Glomerular endothelial cell (primary cell): ENCODE data around the gene PPFIA2. TPM values are rescaled to one million over a fixed set of nuclear protein-coding genes. Genes with fewer than 3 reads are reported as not detected.

Experiments used
- DNase-seq: peaks from one replicate; pipeline ENCODE4 v3.0.0-alpha.2; 2011; ENCODE audit warnings: low read depth, low spot score; ENCODE audit errors: extremely low read depth
- total RNA-seq: library from RNA; depleted of rRNA; stranded (reverse); fragments of >200 nt; gene quantifications from 2 replicates; pipeline ENCODE4 v1.2.3, GENCODE V29; 2015

The PPFIA2 gene
- total RNA-seq, 1 donor from 2014 or later: not detected

DNA sequence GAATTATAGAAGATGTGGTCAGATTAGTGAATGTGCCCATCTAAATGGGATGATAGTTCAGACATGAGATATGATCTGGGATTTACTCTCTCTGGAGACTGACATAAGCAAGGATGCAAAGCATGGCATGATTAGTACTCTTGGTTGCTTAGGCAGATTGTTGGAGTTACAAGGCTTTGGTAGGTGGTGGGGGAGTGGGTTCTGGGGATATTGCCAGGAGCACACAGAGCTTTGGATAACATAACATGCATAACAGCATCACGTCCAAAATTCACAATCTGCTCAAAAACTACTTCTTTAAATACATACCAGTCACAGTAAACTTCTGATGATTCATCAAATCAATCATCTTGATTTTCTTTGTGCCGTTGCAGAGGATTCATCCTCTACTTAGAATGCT lies 393.9 kb downstream of the PPFIA2 start:
- no peak for DNase-seq

DNA sequence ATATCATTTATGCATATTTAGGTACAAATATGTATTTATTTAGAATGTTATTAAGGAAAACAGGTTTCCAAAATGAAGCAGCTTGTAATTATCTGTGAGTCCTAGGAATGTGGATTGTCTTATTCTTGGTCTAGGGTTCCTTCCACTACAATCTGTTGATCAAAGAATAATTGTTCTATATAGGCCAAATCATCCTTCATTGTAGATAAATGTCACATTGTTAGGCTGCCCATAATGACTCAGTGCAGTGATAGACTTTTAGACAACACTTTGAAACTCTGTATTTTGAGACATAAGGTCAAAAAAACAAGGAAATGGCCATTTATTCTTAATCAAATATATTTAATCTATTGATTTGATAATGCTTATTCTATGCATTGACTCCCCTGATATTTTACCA lies 398.2 kb downstream of the PPFIA2 start:
- DNase-seq: no peak

DNA sequence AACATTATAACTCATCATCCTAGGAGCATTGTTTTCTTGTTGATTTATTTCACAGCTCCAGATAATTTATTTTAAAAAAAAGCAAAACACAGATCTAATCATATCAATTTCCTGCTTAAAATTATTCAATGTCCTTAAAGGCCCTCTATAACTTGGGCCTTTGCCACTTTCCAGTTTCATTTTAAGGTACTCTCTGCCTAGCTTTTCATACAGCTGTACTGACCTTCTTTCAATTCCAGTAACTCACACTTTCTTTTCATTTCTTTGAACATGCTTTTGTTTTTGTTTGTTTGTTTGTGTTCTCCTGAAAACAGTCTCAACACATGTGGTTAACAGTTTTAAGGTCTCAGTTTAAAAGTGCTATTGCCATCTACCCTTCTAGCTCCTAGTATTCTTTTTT lies 399.4 kb downstream of the PPFIA2 start:
- DNase-seq: no peak

DNA sequence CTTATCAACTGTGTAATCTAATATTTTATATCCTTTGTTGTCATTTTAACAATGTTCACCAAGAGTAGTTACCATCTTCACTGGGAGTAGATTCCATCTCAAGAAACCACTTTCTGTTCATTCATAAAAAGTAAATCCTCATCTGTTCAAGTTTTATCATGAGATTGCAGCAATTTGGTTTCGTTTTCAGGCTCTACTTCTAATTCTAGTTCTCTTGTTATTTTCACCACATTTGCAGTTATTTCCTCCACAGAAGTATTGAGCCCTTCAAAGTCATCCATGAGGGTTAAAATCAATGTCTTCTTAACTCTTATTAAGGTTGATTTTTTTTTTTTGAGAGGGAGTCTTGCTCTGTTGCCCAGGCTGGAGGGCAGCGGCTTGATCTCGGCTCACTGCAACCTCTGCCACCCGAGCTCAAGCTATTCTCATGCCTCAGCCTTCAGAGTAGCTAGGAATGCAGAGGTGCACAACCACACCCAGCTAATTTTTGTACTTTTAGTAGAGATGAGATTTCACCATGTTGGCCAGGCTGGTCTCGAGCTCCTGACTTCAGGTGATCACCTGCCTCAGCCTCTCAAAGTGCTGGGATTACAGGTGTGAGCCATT lies 404.7 kb downstream of the PPFIA2 start:
- DNase-seq: no peak

DNA sequence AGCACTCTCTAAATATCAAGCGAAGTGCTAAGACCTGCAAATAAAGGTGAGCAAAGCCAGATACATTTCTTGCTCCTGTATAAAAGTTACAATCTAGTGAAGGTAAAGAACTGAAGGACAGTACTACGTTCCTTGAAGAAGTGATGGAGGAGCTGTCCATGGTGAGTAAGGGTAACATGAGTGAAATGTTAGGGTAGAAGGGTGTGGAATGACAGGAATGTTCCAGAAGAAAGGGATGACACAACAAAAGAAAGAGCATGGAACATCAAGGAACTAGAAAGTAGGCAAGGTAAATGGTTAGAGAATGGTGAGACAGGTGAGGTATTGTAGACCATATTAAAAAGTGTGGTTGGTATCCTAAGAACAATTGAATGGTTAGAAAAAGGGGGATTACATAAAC lies 408.8 kb downstream of the PPFIA2 start:
- DNase-seq: no peak

DNA sequence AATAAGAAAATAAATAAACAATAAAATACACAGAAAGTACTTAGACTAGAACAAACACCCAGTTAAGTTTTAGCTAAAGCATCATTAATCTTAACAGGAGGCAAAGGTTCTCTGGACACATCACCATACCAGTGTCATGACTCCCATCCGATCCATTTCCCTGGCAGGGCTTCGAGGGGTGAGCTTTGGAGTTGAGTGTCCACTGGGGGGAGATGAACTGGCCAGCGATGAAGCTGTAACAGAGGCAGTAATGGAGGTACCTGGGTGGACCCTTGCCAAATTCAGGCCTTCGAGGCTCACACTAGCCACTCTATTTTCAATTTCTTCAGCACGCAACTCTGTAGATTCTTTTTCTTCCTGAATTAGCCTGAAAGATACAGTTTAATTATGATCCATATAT lies 411.7 kb downstream of the PPFIA2 start:
- DNase-seq: no peak

DNA sequence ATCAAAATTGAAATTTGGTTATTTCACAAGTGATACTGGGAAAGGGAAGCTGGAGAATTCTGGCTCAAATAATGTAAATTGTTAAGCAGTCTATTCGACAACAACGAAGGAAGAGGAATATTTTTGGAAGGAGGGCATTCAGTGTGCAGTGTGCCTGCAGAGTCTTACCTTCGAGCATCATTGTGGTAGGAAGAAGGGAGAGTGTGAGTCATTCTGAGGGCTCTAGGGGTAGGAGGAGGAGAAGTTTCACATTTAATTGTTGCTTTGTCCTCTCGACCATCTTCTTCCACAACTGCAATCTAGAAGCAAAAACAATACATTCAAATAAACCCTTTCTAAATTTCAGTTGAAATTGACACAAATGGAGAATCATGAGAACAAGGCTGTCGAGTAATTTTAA lies 418.2 kb downstream of the PPFIA2 start:
- DNase-seq: no peak

DNA sequence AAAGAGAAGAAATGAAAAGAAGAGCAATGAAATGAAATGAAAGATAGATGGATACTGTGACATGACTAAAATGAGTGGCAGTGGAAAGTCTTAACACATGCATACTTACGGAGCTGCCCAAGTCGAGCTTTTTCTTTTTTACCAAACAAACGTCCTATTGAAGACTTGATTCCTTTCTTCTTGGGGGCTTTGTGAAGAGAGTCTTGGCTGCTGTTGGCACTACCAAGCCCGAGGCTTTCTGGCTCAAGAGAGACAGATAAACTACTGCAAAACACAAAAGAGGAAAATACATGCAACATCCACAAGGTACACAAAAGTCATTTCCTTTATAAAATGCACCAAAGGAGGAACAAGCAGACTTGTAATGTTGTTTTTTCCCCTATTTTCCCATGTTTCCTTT lies 420.1 kb downstream of the PPFIA2 start:
- DNase-seq: no peak

DNA sequence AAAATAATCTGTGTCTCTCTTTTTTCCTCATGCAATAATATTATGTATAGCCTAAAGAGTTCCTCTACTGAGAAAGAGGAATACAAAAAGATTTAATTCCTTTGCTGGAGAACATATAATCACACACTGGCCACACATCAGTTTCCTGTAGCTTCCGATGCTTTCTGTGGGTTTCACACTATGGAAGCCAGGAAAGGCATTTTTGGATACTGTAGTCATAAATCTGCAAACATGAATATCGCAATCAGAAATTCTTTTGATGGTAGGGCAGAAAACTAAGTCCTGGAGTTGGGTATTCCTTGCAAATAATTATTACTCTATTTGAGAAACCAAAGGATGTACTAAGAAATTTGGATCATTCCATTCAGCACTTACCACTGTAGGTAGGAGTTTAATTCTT lies 421.3 kb downstream of the PPFIA2 start:
- DNase-seq: no peak

DNA sequence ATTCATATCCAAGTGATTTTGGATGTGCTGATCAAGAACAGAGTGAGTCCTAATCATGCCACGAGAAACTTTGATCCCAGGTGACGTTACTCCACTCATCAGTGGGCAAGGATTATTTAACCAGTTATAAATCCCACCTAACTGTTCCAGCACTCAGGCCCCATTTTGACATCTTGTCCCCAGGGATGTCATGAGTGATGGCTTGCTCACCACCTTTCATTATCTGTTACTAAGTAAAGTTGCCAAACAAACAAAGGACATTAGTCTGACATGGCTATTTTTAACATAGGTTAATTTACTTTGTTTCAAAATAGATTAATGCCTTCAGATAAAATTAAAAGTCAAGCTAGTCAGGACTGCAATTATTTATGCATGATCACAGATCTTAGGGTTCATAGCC lies 425.3 kb downstream of the PPFIA2 start:
- no peak for DNase-seq

DNA sequence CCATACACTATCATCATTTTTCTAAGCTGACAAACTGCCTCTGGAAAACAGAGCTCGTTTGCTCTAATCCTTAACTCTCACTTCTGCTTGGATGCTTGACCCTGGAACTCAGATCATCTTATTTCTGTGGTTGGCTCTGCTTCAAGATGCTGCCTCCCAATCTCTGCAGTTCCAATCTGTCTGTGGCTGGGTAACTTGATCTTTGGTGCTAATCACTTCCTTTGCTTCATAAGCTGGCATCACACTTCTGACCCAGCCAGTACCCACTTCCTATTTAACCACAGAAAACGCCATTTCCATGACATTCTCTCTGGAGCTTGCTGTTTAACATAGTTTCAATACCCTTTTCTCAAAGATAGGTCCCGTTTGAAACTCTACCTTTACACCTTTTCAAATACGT lies 427.1 kb downstream of the PPFIA2 start:
- no peak for DNase-seq

DNA sequence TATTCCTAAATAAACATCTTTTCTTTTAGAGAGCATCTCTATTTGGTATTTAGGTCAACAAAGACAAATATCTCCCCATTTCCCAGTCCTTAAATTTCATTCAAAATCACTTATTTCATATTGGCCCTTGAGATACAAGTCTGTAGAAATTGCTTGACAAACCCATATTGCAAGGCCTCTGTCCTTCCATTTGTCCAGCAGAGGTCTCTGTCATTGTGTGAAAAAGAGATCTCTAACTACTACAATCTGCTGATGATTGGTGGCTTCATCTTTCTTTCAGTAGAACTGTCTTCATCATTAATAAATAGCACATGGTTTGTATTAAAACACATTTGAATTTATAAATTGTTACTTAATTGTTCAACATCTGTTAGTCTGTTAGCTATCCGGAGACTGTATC lies 428.7 kb downstream of the PPFIA2 start:
- DNase-seq: no peak

DNA sequence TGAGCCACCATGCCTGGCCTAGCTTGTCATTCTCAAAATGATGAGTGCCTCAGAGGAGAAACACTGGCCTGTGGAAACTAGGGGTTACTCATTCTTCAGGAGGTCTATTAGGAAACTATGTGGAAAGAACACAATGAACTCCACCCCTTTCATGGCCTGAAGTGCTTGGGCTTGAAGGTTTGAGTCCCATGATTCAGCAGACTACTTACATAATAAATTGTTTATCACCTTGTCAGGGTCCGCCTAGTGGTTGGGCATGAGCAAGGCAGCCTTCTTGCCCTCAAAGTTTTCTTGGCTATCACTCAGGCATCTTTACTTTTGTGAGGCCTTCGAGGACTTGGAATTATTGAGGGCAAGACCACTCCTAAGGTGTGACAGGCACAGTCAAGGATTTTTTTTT lies 430.1 kb downstream of the PPFIA2 start:
- no peak for DNase-seq

DNA sequence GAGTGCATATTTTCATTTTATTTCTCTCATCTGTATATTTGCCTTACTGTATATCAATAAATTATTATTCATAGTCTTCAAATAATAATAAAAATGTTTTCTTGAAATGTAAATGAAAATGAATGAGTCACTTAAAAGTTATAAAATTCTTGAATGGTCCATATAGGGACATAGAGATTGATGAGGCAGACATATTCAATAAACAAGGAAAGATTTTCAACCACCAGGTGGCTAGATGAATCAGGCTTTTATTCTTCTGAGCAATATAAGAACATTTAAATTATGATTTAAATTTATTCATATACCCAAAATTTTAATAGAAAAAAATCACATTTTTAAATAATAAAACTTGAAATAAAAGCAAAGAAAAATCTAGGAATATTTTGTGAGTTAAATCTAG lies 431.7 kb downstream of the PPFIA2 start:
- no peak for DNase-seq

DNA sequence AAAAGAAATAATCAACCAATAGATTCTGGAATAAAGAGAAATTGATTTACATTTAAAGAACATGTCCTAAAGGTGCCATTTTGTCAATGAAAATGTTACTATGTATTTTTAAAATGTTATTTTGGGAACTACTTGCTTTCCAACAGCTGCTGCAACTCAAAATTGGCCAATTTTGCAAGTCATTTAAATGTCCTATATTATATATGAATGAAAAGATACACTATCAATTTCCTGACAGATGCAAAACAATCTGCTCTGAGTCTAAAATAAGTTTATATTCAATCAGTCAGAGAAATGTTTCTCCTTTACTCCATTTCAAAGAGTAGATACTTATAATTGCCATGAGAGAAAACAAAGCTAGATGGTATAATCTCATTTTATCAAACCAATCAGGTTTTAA lies 434.1 kb downstream of the PPFIA2 start:
- DNase-seq: no peak

DNA sequence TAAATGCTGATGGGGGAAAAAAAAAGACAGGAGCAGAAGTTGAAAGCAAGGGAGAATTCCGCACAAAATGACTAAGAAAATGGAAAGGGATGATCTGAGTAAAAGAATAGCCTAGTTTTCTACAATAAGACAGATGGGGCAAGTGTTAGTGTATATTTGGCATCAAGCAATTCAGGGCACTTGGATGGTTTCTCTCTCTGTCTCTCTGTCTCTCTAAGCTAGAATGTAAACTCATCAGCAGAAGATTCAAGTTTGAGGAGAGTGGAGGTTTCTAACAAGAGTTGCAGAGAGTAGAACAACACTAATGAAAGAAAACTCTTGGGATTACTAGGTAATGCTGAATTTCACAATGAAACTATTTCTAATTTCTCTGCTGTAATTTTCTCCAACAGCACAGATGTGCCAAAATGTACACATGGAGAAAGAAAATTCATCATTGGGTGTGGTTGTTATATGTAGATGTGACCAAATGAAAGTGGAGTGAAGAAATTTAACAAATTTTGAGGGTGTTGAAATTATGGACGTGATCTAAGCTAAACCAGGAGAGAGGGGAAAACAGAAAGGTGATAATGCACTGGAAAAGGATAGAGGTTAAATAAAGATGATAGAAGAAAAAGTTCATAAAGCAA lies 444.1 kb downstream of the PPFIA2 start:
- DNase-seq: no peak

DNA sequence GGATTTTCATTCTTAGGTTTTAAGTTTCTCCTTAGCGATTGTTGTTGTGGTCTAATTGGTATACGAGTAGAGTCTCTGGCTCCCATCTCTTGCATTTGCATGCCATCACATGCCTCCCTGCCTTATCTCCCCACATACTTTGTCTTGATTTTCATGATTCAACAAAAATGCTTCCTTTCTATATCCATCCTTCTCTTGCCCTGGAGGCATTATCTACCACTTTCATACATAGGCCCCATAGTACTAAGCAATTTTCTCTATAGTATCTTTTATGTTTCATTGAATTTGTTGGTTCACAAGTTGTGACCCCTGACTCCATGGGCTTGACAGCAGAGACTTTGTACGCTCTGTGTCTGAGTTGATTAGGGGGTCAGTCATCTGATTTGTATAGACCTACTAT lies 455.2 kb downstream of the PPFIA2 start:
- no peak for DNase-seq

DNA sequence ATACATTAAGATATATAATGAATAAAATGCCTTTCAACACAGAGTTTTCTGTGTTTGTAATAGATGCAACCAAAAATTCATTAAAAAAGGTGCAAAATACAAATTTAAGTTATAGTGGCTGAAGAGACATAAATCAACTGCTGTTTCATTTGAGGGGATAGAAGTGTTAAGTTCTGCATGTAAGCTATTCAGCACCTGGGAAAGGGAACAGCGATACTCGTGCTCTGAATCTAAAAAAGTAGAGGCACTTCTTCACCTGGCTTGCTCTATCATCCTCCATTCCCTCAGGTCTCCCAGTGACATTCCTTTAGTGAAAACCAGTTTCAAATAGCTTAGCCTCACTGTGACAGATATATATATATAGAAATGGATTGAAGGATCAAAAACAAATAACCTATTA lies 458.7 kb downstream of the PPFIA2 start:
- DNase-seq: no peak

DNA sequence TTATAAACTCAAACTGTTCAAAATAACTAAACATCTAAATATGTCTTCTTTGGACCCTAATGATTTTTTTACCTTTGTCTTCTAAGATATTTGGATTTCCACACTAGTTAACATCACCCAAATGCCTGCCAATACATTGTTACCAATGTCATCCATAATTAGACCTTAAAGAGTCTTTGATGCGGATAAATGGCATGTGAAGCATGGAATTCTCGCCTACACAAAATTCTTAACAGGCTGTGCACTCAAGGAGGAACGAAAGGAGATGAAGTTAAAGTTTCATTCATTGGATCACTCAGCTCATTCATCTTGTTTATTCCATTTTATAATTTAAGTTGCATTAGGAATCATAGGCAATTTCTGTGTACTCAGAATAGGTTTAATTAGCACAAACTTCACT lies 461.5 kb downstream of the PPFIA2 start:
- DNase-seq: no peak

DNA sequence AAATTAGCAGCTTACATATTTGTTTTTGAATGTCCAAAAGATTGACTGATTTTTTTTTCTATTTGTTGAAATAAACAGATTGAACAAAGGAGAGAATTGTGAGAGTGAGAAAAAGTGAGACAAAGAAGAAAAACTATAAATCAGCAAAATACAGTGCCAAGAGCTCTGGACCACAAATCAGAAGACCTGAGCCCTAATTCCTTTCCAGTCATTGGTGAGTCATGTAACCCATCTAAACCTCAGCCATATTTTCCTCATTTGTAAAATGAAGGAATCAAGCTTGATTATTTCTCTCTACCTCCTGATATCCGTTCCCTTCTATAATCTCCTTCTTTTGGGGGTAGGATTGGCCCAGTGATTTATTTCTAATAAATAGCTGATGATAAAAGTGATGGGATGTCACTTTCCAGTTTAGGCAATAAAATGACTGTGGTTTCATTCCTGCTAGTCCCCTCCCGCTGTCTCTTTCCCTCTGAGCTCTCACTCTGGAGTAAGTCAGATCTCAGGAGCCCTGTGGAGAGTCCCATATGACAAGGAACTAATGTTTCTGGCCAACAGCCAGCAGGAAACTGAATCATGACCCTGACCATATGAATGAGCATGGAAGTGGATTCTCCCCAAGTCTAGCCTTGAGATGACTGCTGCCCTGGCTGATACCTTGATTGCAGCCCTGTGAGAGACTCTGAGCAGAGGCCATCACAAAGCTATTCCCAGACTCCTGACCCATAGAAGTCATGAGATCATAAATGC lies 462.4 kb downstream of the PPFIA2 start:
- DNase-seq: peak; percentile 42

DNA sequence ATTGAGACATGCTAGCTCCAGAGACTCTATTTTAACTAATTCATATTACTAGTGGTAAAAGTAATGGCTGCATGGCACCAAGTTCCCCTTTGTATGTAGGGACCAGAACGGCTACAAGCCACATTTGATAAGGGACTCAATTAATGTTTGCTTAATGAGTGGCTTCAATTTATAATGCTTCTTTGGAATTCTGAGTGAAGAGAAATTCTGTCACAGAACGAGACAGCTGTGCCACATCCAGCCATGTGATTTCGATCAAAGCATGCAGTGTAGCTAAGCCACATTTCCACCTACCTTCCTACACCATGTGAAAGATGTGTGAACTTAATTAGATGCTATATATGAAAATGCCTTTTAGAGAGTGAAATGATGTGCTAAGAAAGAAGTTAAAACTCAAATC lies 463.9 kb downstream of the PPFIA2 start:
- no peak for DNase-seq
